Measurements from ENCODE around the gene STAMBP. TPM values are rescaled to one million over a fixed set of nuclear protein-coding genes. Genes with fewer than 3 reads are reported as not detected.

Gene STAMBP
- total and polyA plus RNA-seq, 2 of the 13 experiments (the other 11 are each of a cell fraction or from before 2014, with no cell fraction given), result 49.6 to 53.2 TPM

DNA sequence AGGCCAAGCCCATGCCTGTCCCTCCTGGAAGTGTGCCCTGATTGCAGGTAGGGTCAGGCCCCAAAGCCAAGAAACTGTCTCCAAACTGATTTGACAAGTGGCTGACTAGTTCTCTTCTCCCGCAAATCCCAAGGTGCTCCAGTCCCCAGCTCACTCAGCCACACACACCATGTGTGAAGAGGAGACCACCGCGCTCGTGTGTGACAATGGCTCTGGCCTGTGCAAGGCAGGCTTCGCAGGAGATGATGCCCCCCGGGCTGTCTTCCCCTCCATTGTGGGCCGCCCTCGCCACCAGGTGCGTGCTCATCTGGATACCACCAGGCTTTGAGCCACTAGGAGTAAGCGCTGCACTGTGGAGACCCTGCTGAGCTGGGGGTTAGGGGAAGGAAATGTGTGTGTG lies 72.4 kb downstream of the STAMBP start:
- ChIA-PET CTCF (ENCODE audit: low intra/inter-chr PET ratio, low total read pairs) (no interaction called here), POLR2A (no interaction called here)
- BruUV-seq (replicated peaks), result no TSS peak
- H3K9me3 ChIP-seq (ENCODE audit: low read length), result no peaks in the 10 kb centered on the region
- H4K20me1 ChIP-seq (ENCODE audit: insufficient read depth, low read length), result no peaks in the 10 kb centered on the region
- WGBS (ENCODE audit: low lambda C conversion rate), result 51% methylated on average over 9 of the region's 10 CpGs
- no peak overlapping the region for H3K4me2 ChIP-seq (ENCODE audit: low read depth, low read length)
- no peaks in the 10 kb centered on the region for H3K79me2 ChIP-seq (ENCODE audit: insufficient read depth, low read length)
- in situ Hi-C loops (cut with HindIII; ENCODE audit: extremely low pct_ligation_motif_present, low pct_unique_long_range_greater_than_20kb) (no loop called here), intact Hi-C loops (cut with micrococcal nuclease; ENCODE audit: unreplicated experiment) (no loop called here)
- peaks cover 16% of the 10 kb centered on the region for H3K4me1 ChIP-seq (ENCODE audit: insufficient read depth, low read length)
- H3K4me3 ChIP-seq (replicated peaks in 1 of 3; ENCODE audit: insufficient read depth in 1 of 3, low read depth in 2 of 3, low read length in 3 of 3), result no peak overlapping the region
- FAIRE-seq (no peak), DNase-seq (ENCODE audit: low spot score) (no peak), ATAC-seq (no peak)
- H3K27me3 ChIP-seq (ENCODE audit: control insufficient read depth in 1 of 2, insufficient read depth in 2 of 2, low read length in 2 of 2), result peaks cover 8 to 52% of the 10 kb centered on the region in 2 experiments; a peak in 3 of 5 replicates
- no peak overlapping the region for H3K9ac ChIP-seq (ENCODE audit: insufficient read depth, low read depth, low read length)
- no peak for TF ChIP-seq ZNF691 (CRISPR knock-in tag; IDR thresholded peaks at IDR 0.05; ENCODE audit: borderline replicate concordance, low read depth)
- no peak for TF ChIP-seq DDIT3 (CRISPR knock-in tag; IDR thresholded peaks at IDR 0.05)
- TF ChIP-seq THYN1 (CRISPR knock-in tag; IDR thresholded peaks at IDR 0.05; ENCODE audit: borderline replicate concordance, low read depth), result no peak
- no peak for TF ChIP-seq ZBTB1 (CRISPR knock-in tag; IDR thresholded peaks at IDR 0.05; ENCODE audit: borderline replicate concordance)
- no peak for TF ChIP-seq ZNF205 (CRISPR knock-in tag; IDR thresholded peaks at IDR 0.05)
- TF ChIP-seq, protein P1, sequence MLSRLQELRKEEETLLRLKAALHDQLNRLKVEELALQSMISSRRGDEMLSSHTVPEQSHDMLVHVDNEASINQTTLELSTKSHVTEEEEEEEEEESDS (CRISPR knock-in tag; IDR thresholded peaks at IDR 0.05; ENCODE audit: borderline replicate concordance), result no peak
- no peak for TF ChIP-seq CAMTA2 (CRISPR knock-in tag; IDR thresholded peaks at IDR 0.05; ENCODE audit: borderline replicate concordance)
- no peak for TF ChIP-seq MEIS2 (CRISPR knock-in tag; IDR thresholded peaks at IDR 0.05)
- TF ChIP-seq ZIK1 (CRISPR knock-in tag; IDR thresholded peaks at IDR 0.05; ENCODE audit: borderline replicate concordance, low read depth), result no peak
- no peak for TF ChIP-seq HIVEP1 (CRISPR knock-in tag; IDR thresholded peaks at IDR 0.05)
- H2AFZ ChIP-seq (ENCODE audit: low read length), result no peak overlapping the region
- no peaks in the 10 kb centered on the region for H3K36me3 ChIP-seq (replicated peaks in 1 of 2; ENCODE audit: control insufficient read depth in 1 of 2, insufficient read depth in 2 of 2, low read length in 2 of 2)
- H3K27ac ChIP-seq (ENCODE audit: extremely low read length, insufficient read depth, low read length), result no peak overlapping the region
